Upper lobe of right lung (tissue), 1 donor: Measurements from ENCODE around the gene USHBP1. TPM values are rescaled to one million over a fixed set of nuclear protein-coding genes. Genes with fewer than 3 reads are reported as not detected.

ENCODE experiments used
- ATAC-seq: fragments of 200-7000 bp; cut with Tn5 transposase; one replicate; pipeline ENCODE4 v1.9.1; 2020; ENCODE audit warnings: mild to moderate bottlenecking, moderate library complexity
- DNase-seq: peaks from one replicate; pipeline ENCODE4 v3.0.0-alpha.2; 2020
- H3K27ac ChIP-seq: fragments of 200-600 bp; one replicate; pipeline ENCODE4 v1.8.0; 2022
- H3K27me3 ChIP-seq: fragments of 200-600 bp; one replicate; pipeline ENCODE4 v1.8.0; 2022; ENCODE audit warnings: mild to moderate bottlenecking
- H3K36me3 ChIP-seq: fragments of 200-600 bp; one replicate; pipeline ENCODE4 v1.8.0; 2022
- H3K4me1 ChIP-seq: fragments of 200-600 bp; one replicate; pipeline ENCODE4 v1.8.0; 2022
- H3K4me3 ChIP-seq: fragments of 200-600 bp; one replicate; pipeline ENCODE4 v1.8.0; 2022; ENCODE audit warnings: mild to moderate bottlenecking
- H3K9me3 ChIP-seq: fragments of 200-600 bp; one replicate; pipeline ENCODE4 v1.8.0; 2022
- intact Hi-C: fragments of 100-400 bp; cut with DNase I; formaldehyde crosslinking; loops from one replicate; pipeline ENCODE4 v1.11.0; 2022
- total RNA-seq: library from RNA; stranded (reverse); fragmentation: NEBNext Ultra II Directional; extraction: Animal tissue kit (Norgen Biotek cat#: 25700); gene quantifications from one replicate; pipeline ENCODE4 v1.2.1, GENCODE V29; 2021
- TF ChIP-seq, protein P1 (sequence below): fragments of 200-600 bp; IDR thresholded peaks from one replicate; pipeline ENCODE4 v1.8.0; 2022; ENCODE audit warnings: antibody characterized with exemption
- donor health status: DM: no; HTN: yes; CAD: no; lungs with severe emphysema.

USHBP1 gene
- total RNA-seq, 1 donor from 2014 or later, result 14.0 TPM

DNA sequence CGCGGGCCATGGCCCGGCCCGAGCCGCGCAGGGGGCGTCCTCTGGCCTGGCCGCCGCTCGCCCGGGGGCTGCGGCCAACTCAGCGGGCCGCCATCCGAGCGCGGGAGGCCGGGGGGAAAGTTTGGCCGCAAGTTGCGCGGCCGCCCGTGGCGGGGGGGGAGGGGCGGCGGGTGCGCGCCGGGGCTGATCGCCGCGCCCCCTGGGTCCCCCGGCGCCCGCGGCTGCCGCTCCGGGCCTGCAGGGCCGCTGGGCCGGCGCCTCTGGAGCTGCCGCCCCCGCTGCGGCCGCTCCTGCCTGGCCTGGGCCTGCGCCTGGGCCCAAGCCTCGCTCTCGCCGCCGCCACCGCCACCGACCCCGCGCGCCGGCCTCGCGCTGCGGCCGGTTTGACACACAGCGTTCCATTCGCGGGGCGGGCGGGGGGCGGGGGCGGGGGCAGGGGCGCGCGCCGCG is 19.0 kb downstream of the USHBP1 start, which contains the start of gene NR2F6:
Gene NR2F6 (minus strand): TSS at position 385 of the 450 bp plus-strand sequence. CDS start 699 bp downstream, outside the sequence.
- Histone ChIP-seq H3K4me1 (peaks cover 24% of the 10 kb centered on the region), H3K36me3 (no peaks in the 10 kb centered on the region), H3K4me3 (peak within 1 kb of the TSS; percentile 80), H3K27ac (peak within 1 kb of the TSS; percentile 80), H3K27me3 (no peaks in the 10 kb centered on the region), H3K9me3 (no peaks in the 10 kb centered on the region)
- intact Hi-C loops, result no loop called here
- DNase-seq (no peak), ATAC-seq (no peak)
- TF ChIP-seq, protein P1, sequence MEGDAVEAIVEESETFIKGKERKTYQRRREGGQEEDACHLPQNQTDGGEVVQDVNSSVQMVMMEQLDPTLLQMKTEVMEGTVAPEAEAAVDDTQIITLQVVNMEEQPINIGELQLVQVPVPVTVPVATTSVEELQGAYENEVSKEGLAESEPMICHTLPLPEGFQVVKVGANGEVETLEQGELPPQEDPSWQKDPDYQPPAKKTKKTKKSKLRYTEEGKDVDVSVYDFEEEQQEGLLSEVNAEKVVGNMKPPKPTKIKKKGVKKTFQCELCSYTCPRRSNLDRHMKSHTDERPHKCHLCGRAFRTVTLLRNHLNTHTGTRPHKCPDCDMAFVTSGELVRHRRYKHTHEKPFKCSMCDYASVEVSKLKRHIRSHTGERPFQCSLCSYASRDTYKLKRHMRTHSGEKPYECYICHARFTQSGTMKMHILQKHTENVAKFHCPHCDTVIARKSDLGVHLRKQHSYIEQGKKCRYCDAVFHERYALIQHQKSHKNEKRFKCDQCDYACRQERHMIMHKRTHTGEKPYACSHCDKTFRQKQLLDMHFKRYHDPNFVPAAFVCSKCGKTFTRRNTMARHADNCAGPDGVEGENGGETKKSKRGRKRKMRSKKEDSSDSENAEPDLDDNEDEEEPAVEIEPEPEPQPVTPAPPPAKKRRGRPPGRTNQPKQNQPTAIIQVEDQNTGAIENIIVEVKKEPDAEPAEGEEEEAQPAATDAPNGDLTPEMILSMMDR, result no peak

DNA sequence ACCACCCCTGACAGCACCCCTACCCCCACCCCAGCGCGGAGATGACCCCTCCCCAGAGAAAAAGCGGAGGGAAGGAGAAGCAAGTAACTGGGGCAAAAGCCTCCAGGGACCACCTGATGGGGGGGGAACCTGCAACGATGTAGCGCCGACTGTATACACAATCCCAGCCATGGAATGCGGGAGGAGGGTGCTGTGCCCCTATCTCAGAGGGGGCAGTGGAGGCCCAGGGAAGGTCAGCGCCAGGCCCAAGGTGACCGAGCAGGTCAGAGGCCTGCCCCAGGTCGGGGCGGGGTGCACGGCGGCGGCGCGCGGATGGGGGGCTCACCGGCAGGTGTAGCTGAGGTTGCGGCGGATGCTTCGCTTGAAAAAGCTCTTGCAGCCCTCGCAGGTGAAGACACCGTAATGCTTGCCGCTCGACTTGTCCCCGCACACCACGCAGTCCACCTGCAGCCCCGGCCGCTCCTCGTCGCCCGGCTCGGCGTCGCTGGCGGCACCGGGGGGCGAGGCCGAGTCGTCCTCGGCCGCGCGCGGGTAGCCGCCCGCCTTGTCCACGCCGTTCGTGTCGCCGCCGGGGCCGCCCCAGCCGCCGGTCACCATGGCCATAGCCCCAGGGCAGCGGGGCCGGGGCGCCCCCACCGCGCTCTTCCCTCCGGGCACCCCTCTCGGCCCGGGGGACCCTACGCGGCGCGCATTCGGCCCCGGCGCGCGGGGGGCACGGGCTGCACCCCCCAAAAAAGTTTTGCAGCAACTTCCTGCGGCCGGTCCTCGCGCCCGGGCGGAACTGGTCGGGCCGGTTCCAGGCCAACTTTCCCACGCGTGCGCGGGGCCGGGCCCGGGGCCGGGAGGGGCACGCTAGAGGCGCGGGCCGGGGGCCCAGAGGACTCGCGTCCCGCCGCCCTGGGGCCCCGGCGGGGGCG is 19.7 kb downstream of the USHBP1 start:
- ATAC-seq, result peak; percentile 15
- H3K4me1 ChIP-seq, result peaks cover 24% of the 10 kb centered on the region
- peak; percentile 83 for DNase-seq
- peak overlapping the region; percentile 80 for H3K27ac ChIP-seq
- no peaks in the 10 kb centered on the region for H3K27me3 ChIP-seq
- H3K9me3 ChIP-seq, result no peaks in the 10 kb centered on the region
- H3K4me3 ChIP-seq, result peak overlapping the region; percentile 80
- TF ChIP-seq, protein P1, result no peak
- intact Hi-C loops, result no loop called here
- no peaks in the 10 kb centered on the region for H3K36me3 ChIP-seq

DNA sequence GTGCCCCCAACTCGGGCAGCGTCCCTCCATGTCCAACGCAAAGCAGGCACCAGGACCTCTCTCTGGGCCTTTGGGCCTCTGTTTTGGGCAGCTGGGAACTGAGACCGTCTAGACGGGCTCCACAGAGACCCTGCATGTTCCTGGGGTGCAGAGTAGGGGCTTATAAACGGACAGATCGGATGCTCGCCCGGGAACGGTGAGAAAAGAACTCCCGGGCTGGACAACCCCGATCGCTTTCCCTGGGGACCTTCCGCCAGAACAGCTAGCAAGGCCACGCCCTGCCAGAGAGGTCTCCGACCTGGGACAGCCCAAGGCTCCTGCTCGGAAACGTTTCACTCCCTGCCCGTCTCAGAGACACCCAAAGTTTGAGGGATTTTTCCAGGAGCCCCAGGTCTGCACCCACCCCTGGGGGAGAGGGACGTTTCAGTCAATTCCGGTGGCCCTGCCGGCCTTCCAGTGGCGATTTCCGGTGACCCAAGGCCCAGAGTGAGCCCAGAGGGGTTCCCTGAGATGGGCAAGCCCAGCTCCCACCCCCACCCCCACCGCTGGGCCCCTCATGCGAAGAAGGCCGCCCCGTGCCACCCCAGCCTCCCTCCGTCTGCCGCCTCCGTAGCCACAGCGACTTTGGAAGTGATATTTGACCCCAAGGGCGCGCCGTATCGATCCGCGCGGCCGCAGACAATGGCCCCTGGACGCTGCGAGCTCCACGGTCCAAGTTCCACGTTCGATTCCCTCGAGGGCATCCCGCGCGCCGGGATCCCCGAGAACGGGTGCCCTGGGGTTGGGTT is 20.5 kb downstream of the USHBP1 start:
- Histone ChIP-seq H3K36me3 (no peaks in the 10 kb centered on the region), H3K4me3 (peak overlapping the region; percentile 80), H3K9me3 (no peaks in the 10 kb centered on the region), H3K27ac (peak overlapping the region; percentile 80), H3K27me3 (no peaks in the 10 kb centered on the region), H3K4me1 (peaks cover 24% of the 10 kb centered on the region)
- TF ChIP-seq, protein P1, result no peak
- intact Hi-C loops, result no loop called here
- DNase-seq, result peak; percentile 80
- ATAC-seq, result peak; percentile 15

DNA sequence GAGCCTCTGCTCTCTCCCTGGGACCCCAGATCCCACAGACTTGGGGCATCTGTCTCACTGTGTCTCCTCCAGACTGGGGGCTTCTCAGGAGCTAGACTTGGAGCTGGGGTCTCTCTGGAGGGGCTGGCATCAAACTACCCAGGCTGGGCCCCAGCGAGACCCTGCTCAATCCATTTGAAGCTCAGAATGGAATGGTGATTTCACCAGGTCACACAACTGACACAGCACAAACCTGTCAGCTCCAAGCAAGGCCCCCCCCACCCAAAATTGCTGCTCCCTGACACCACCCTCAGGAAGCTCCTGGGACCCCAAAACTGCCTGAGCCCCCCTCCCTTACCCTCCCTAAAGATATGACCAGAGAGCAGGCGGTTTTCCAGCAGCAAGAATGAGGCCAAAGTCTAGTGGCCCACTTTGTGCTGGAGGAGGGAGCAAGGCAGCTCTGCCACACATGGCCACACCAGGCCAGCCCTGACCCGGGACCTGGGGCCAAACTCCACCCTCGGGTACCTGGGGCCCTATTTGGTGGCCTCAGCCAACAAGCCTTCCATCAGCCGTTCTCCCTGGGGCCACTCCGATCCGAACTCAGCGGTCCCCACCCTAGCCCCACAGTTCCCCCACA is 21.2 kb downstream of the USHBP1 start:
- no peak for DNase-seq
- Histone ChIP-seq H3K27ac (peak overlapping the region; percentile 80), H3K9me3 (no peaks in the 10 kb centered on the region), H3K4me3 (peak overlapping the region; percentile 80), H3K36me3 (peaks cover 5% of the 10 kb centered on the region), H3K27me3 (no peaks in the 10 kb centered on the region), H3K4me1 (peaks cover 24% of the 10 kb centered on the region)
- TF ChIP-seq, protein P1, result no peak
- no peak for ATAC-seq
- intact Hi-C loops, result no loop called here

DNA sequence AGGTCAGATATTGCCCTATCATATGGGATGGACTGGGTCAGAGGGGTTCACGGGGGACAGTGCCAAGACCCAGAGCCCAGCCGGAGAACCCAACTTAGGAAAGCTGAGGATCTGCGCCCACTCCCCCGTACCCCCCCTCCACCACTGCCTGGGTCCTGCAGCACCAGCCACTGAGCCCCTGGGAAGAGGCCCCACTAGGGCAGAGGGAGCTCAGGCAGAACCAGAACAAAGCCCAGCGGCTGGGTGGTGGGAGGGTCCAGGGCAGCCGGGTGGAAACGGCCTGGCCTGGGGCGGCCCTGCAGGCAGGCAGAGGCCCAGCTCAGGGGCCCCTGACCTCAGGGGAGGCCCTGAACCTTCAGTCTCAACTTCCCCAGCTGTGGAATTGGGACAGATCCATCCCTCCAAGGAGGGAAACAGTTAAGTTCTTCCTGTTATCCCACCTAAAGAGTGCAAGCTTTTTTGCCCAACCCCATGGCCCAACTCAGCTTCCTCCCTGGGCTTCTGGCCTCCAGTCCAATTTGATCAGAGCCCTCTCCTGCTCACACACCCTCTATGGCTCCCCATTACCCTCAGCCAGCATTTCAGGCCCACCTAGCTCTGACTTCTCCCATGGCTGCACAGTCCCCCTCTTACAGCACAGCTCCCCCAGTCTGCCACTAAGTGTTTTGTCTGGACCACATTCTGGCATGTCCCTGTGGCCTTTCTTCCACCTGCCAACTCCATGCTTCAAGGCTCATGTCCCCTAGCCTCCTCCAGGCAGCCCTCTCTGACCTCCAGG is 21.9 kb downstream of the USHBP1 start:
- no peak for DNase-seq
- peaks cover 24% of the 10 kb centered on the region for H3K4me1 ChIP-seq
- intact Hi-C loops, result no loop called here

More for the DNA sequence above, 21.9 kb downstream of the USHBP1 start:
- peaks cover 12% of the 10 kb centered on the region for H3K36me3 ChIP-seq
- no peaks in the 10 kb centered on the region for H3K27me3 ChIP-seq
- ATAC-seq, result no peak
- H3K4me3 ChIP-seq, result no peak overlapping the region
- H3K9me3 ChIP-seq, result no peaks in the 10 kb centered on the region
- H3K27ac ChIP-seq, result peak overlapping the region; percentile 42
- TF ChIP-seq, protein P1, result no peak
